Measurements from ENCODE around the gene ZBTB32. TPM values are rescaled to one million over a fixed set of nuclear protein-coding genes. Genes with fewer than 3 reads are reported as not detected.

ZBTB32 gene
- polyA plus RNA-seq, 6 donors from 2014 or later = 0.21 to 1.3 (median 0.70) TPM; not detected in 1

DNA sequence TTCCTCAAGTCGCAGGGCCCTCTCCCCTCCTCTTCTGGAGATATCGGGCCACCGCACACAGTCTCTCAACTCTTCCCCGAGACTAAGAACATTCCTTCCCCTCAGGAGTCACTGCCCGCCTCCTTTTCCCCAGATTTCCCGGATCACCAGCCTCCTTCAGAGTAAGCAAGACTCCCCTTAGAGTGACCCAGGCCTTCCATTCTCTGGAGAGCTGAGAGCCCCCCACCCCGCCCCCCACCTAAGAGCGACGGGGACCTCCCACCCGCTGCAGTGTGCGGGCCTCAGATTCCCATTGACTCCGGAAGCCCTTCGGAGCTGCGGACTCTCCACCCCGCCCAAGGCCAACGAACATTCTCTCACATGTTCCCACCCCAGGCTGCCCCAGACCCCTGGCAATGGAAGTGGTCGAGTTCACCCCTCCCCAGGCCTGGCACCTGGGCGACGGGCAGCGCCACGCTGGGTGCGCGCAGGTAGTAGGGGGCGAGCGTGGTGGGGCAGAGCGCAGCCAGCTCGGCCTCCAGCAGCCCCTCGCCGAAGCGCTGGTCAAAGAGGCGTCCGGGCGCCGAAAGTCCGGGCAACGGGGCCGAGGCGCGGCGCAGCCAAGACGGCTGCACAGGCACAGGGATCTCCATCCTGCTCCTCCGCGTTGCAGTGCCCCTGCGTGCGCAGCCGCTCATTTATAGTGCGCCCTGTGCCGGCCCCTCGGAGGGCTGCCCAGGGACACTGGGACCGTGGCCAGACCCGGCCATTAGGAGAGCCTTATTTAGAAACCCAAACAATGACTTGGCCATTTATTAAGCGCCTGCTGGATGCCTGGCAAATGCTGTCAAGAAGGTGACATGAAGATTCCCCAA is 52.2 kb downstream of the ZBTB32 start, which contains the start of gene HSPB6:
HSPB6 (minus strand) TSS at position 653 of the 854 bp plus-strand sequence; CDS start at position 632, 21 bp downstream.
- Mint-ChIP-seq H3K4me3 (peak within 1 kb of the TSS; percentile 89 to 100 (median 98)), H3K36me3 (peaks cover 0 to 25% of the 10 kb centered on the region in 2 donors), H3K27me3 (peaks cover 9 to 30% (median 25%) of the 10 kb centered on the region in 3 donors), H3K9me3 (no peaks in the 10 kb centered on the region), H3K4me1 (peaks cover 33 to 37% (median 37%) of the 10 kb centered on the region in 3 donors), H3K27ac (peak within 1 kb of the TSS; percentile 93 to 98 (median 97))
- ATAC-seq (ENCODE audit: low read depth in 2 of 2) (no peak), DNase-seq (no peak)

GRCh38 chr19:35757231-35757748 is 52.9 kb downstream of the ZBTB32 start:
- ATAC-seq (ENCODE audit: low read depth in 2 of 2) = no peak
- peaks cover 0 to 25% of the 10 kb centered on the region in 2 donors for H3K36me3 Mint-ChIP-seq
- H3K4me1 Mint-ChIP-seq = peaks cover 37% of the 10 kb centered on the region in 3 donors
- peak overlapping the region; percentile 89 to 100 (median 98) for H3K4me3 Mint-ChIP-seq
- no peaks in the 10 kb centered on the region for H3K9me3 Mint-ChIP-seq
- DNase-seq = no peak
- H3K27ac Mint-ChIP-seq = peak overlapping the region in 4 of 6 donors; percentile 73 to 97 (median 95)
- H3K27me3 Mint-ChIP-seq = peaks cover 9 to 30% (median 25%) of the 10 kb centered on the region in 3 donors

- no peaks in the 10 kb centered on the region for H3K9me3 Mint-ChIP-seq
- H3K27ac Mint-ChIP-seq = peak within 1 kb of the TSS; percentile 93 to 98 (median 97)
- peaks cover 0 to 24% of the 10 kb centered on the region in 2 donors for H3K36me3 Mint-ChIP-seq
- DNase-seq (peak; percentile 99), ATAC-seq (ENCODE audit: low read depth in 2 of 2) (peak; percentile 92 to 96)
- H3K4me3 Mint-ChIP-seq = peak within 1 kb of the TSS; percentile 89 to 100 (median 98)
- peaks cover 37% of the 10 kb centered on the region in 3 donors for H3K4me1 Mint-ChIP-seq
- peaks cover 9 to 30% (median 25%) of the 10 kb centered on the region in 3 donors for H3K27me3 Mint-ChIP-seq
Measured at GRCh38 chr19:35757749-35758608, 53.6 kb downstream of the ZBTB32 start, which contains the start of gene PROSER3. TSS of gene PROSER3 (plus strand) at chr19:35758176. CDS start at chr19:35758216, 40 bp downstream.

DNA sequence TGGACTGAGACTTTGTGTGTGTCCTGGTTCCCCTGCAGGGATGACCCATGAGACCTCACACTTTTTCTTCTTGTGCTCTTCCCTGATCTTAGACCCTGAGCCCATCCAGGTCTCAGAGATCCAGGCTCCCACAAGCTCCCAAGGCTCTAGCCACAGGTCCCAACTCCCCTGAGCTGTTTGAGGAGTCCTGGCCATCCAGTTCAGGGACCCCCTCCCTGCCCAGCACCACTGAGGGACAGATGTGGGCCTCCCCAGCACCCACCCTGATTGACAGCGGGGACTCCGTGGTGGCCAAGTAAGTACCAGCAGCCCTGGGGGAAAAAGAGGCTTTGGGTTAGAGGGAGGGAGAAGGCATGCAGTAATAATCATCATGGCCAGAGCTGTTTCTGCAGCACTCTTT is 55.3 kb downstream of the ZBTB32 start:
- Mint-ChIP-seq H3K27ac (peak overlapping the region in 1 of 6 donors; percentile 65), H3K9me3 (no peaks in the 10 kb centered on the region), H3K36me3 (peaks cover 0 to 7% of the 10 kb centered on the region in 2 donors), H3K4me3 (peak overlapping the region; percentile 13 to 95 (median 82)), H3K4me1 (peaks cover 28 to 37% (median 37%) of the 10 kb centered on the region in 3 donors), H3K27me3 (peaks cover 9 to 21% (median 16%) of the 10 kb centered on the region in 3 donors)
- ATAC-seq (ENCODE audit: low read depth in 2 of 2) = no peak
- no peak for DNase-seq

DNA sequence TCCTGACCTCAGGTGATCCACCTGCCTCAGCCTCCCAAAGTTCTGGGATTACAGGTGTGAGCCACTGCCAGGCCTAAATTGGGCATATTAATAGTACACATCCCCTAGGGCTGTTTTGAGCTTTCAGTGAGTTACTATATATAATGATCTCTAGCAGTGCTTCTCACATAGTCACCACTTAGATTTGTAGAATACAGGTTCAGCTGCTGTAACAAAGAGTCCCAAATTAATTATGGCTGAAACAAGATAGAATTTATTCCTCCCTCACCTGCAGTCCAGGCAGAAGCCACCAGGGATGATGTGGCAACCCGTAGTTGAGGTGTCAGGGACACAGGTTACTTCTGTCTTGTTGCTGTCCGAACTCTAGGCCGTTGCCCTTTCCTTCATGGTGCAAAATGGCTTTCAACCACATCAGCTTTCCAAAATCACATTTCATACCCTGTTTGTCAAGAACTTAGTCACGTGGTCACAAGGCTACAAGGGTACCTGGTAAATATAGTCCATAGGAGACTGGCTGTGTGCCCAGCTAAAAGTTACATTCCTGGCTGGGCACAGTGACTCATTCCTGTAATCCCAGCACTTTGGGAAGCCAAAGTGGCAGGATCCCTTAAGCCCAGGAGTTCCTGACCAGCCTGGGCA is 56.5 kb downstream of the ZBTB32 start:
- H3K4me3 Mint-ChIP-seq = peak overlapping the region in 1 of 8 donors; percentile 95

GRCh38 chr19:35764432-35765315 is 60.3 kb downstream of the ZBTB32 start:
- DNase-seq (no peak), ATAC-seq (ENCODE audit: low read depth in 2 of 2) (no peak)
- Mint-ChIP-seq H3K27me3 (no peaks in the 10 kb centered on the region), H3K9me3 (no peaks in the 10 kb centered on the region), H3K4me1 (peaks cover 6 to 11% (median 7%) of the 10 kb centered on the region in 3 donors), H3K4me3 (no peak overlapping the region), H3K36me3 (no peaks in the 10 kb centered on the region), H3K27ac (no peak overlapping the region)

More for the DNA sequence above, 56.5 kb downstream of the ZBTB32 start:
- peaks cover 4 to 14% (median 8%) of the 10 kb centered on the region in 3 donors for H3K27me3 Mint-ChIP-seq
- no peak overlapping the region for H3K27ac Mint-ChIP-seq
- DNase-seq (no peak), ATAC-seq (ENCODE audit: low read depth in 2 of 2) (no peak)
- no peaks in the 10 kb centered on the region for H3K9me3 Mint-ChIP-seq
- peaks cover 21 to 35% (median 31%) of the 10 kb centered on the region in 3 donors for H3K4me1 Mint-ChIP-seq
- H3K36me3 Mint-ChIP-seq = no peaks in the 10 kb centered on the region

Other genes starting within 250 kb of the ZBTB32 start
- gene KRTDAP, start 214.1 kb upstream of the ZBTB32 start, polyA plus RNA-seq (ENCODE audit: low read depth in 6 of 6) = not detected
- gene DMKN, start 190.9 kb upstream of the ZBTB32 start, polyA plus RNA-seq (ENCODE audit: low read depth in 6 of 6) = 1 to 10 TPM in 2 of 6 donors, not detected in 4; 2.6 to 3.1 TPM
- gene SBSN, start 176.2 kb upstream of the ZBTB32 start, polyA plus RNA-seq (ENCODE audit: low read depth in 6 of 6) = not detected
- not detected for gene GAPDHS, start 171.1 kb upstream of the ZBTB32 start, polyA plus RNA-seq (ENCODE audit: low read depth in 6 of 6)
- gene TMEM147, start 158.9 kb upstream of the ZBTB32 start, polyA plus RNA-seq (ENCODE audit: low read depth in 6 of 6) = 100 to 1,000 TPM; 153 to 293 (median 162) TPM
- gene ATP4A, start 140.9 kb upstream of the ZBTB32 start, polyA plus RNA-seq (ENCODE audit: low read depth in 6 of 6) = not detected
- gene PMIS2, start 118.4 kb upstream of the ZBTB32 start, polyA plus RNA-seq (ENCODE audit: low read depth in 6 of 6) = not detected
- 1 to 10 TPM; 6.7 to 9.8 (median 8.6) TPM for gene HAUS5, start 91.8 kb upstream of the ZBTB32 start, polyA plus RNA-seq (ENCODE audit: low read depth in 6 of 6)
- 10 to 100 TPM; 30.6 to 71.1 (median 50.9) TPM for gene RBM42, start 75.5 kb upstream of the ZBTB32 start, polyA plus RNA-seq (ENCODE audit: low read depth in 6 of 6)
- under 1 TPM in 1 of 6 donors, not detected in 5; 0.61 TPM for gene ETV2, start 62.8 kb upstream of the ZBTB32 start, polyA plus RNA-seq (ENCODE audit: low read depth in 6 of 6)
- 100 to 1,000 TPM; 623 to 732 (median 678) TPM for gene COX6B1, start 56.2 kb upstream of the ZBTB32 start, polyA plus RNA-seq (ENCODE audit: low read depth in 6 of 6)
- gene UPK1A, start 38.0 kb upstream of the ZBTB32 start, polyA plus RNA-seq (ENCODE audit: low read depth in 6 of 6) = not detected
- 1 to 10 TPM in 2 of 6 donors, under 1 TPM in 4; 0.35 to 2.2 (median 0.76) TPM for gene KMT2B, start 13.4 kb downstream of the ZBTB32 start, polyA plus RNA-seq (ENCODE audit: low read depth in 6 of 6)
- 100 to 1,000 TPM; 114 to 195 (median 134) TPM for gene IGFLR1, start 37.9 kb downstream of the ZBTB32 start, polyA plus RNA-seq (ENCODE audit: low read depth in 6 of 6)
- gene U2AF1L4, start 40.9 kb downstream of the ZBTB32 start, polyA plus RNA-seq (ENCODE audit: low read depth in 6 of 6) = 10 to 100 TPM; 26.1 to 41.0 (median 32.5) TPM
- 100 to 1,000 TPM in 2 of 6 donors, 10 to 100 TPM in 4; 82.4 to 105 (median 94.3) TPM for gene PSENEN, start 41.1 kb downstream of the ZBTB32 start, polyA plus RNA-seq (ENCODE audit: low read depth in 6 of 6)
- 10 to 100 TPM in 3 of 6 donors, 1 to 10 TPM in 3; 8.1 to 17.9 (median 11.1) TPM for gene LIN37, start 44.0 kb downstream of the ZBTB32 start, polyA plus RNA-seq (ENCODE audit: low read depth in 6 of 6)
- not detected for gene HSPB6, start 52.5 kb downstream of the ZBTB32 start, polyA plus RNA-seq (ENCODE audit: low read depth in 6 of 6)
- 10 to 100 TPM in 1 of 6 donors, 1 to 10 TPM in 4, not detected in 1; 3.2 to 13.9 (median 9.0) TPM for gene PROSER3, start 53.6 kb downstream of the ZBTB32 start, polyA plus RNA-seq (ENCODE audit: low read depth in 6 of 6)
- gene ARHGAP33, start 71.0 kb downstream of the ZBTB32 start, polyA plus RNA-seq (ENCODE audit: low read depth in 6 of 6) = under 1 TPM in 1 of 6 donors, not detected in 5; 0.58 TPM
- not detected for gene PRODH2, start 108.3 kb downstream of the ZBTB32 start, polyA plus RNA-seq (ENCODE audit: low read depth in 6 of 6)
- gene NPHS1, start 147.9 kb downstream of the ZBTB32 start, polyA plus RNA-seq (ENCODE audit: low read depth in 6 of 6) = not detected
- gene KIRREL2, start 152.4 kb downstream of the ZBTB32 start, polyA plus RNA-seq (ENCODE audit: low read depth in 6 of 6) = not detected
- gene APLP1, start 164.0 kb downstream of the ZBTB32 start, polyA plus RNA-seq (ENCODE audit: low read depth in 6 of 6) = not detected
- 10 to 100 TPM; 13.5 to 79.7 (median 55.3) TPM for gene NFKBID, start 196.0 kb downstream of the ZBTB32 start, polyA plus RNA-seq (ENCODE audit: low read depth in 6 of 6)
- 10 to 100 TPM; 33.8 to 58.5 (median 47.5) TPM for gene HCST, start 198.0 kb downstream of the ZBTB32 start, polyA plus RNA-seq (ENCODE audit: low read depth in 6 of 6)
- 10 to 100 TPM in 2 of 6 donors, 1 to 10 TPM in 4; 3.4 to 28.6 (median 8.3) TPM for gene TYROBP, start 203.7 kb downstream of the ZBTB32 start, polyA plus RNA-seq (ENCODE audit: low read depth in 6 of 6)
- under 1 TPM in 3 of 6 donors, not detected in 3; 0.12 to 0.22 (median 0.14) TPM for gene LRFN3, start 231.8 kb downstream of the ZBTB32 start, polyA plus RNA-seq (ENCODE audit: low read depth in 6 of 6)